Liver (tissue), 9 donors: Measurements from ENCODE around the gene DYNC1H1. TPM values are rescaled to one million over a fixed set of nuclear protein-coding genes. Genes with fewer than 3 reads are reported as not detected.

ENCODE experiments used
- DNase-seq: peaks from one replicate; pipeline ENCODE4 v3.0.0-alpha.2; 2017; ENCODE audit warnings: low spot score
- H3K27ac ChIP-seq, 2 donors: one replicate each; pipeline ENCODE4 v1.7.0; 2013; ENCODE audit warnings: inconsistent platforms in 2 of 2, low read length in 2 of 2, control low read depth in 1 of 2, low read depth in 1 of 2, mild to moderate bottlenecking in 1 of 2
- H3K27me3 ChIP-seq, 4 donors: one replicate each; pipeline versions ENCODE4 v1.6.1 to v1.7.0; 2013; ENCODE audit warnings: low read length in 3 of 4, inconsistent platforms in 1 of 4, mild to moderate bottlenecking in 1 of 4, moderate library complexity in 1 of 4; ENCODE audit not compliant: control insufficient read depth in 4 of 4, insufficient read depth in 4 of 4
- H3K36me3 ChIP-seq, 4 donors: one replicate each; pipeline versions ENCODE4 v1.6.1 to v1.7.0; 2013; ENCODE audit warnings: low read length in 3 of 4, mild to moderate bottlenecking in 3 of 4, low read depth in 1 of 4, moderate library complexity in 1 of 4; ENCODE audit not compliant: control insufficient read depth in 4 of 4, insufficient read depth in 3 of 4
- H3K4me1 ChIP-seq, 4 donors: one replicate each; pipeline versions ENCODE4 v1.6.1 to v1.7.0; 2013; ENCODE audit warnings: low read length in 3 of 4, mild to moderate bottlenecking in 3 of 4, moderate library complexity in 1 of 4; ENCODE audit not compliant: control insufficient read depth in 4 of 4, insufficient read depth in 4 of 4
- H3K4me3 ChIP-seq, 3 donors: one replicate each; pipeline versions ENCODE4 v1.6.1 to v1.7.0; 2013; ENCODE audit warnings: low read length in 3 of 3, control low read depth in 1 of 3, low read depth in 1 of 3, mild to moderate bottlenecking in 1 of 3
- H3K9ac ChIP-seq, 2 donors: one replicate each; pipeline ENCODE4 v1.7.0; 2013; ENCODE audit warnings: low read length in 2 of 2, mild to moderate bottlenecking in 2 of 2, moderate library complexity in 2 of 2, control low read depth in 1 of 2, low read depth in 1 of 2
- H3K9me3 ChIP-seq, 4 donors: one replicate each; pipeline versions ENCODE4 v1.6.1 to v1.7.0; 2013; ENCODE audit warnings: low read length in 3 of 4; ENCODE audit not compliant: control insufficient read depth in 4 of 4
- EGR1 ChIP-seq, 2 donors: IDR thresholded peaks; 2 replicates each; pipeline ENCODE4 v1.6.1; 2016 to 2018; ENCODE audit warnings: antibody characterized with exemption in 2 of 2, low read depth in 2 of 2
- FOXA1 ChIP-seq: IDR thresholded peaks from 2 replicates; pipeline ENCODE4 v1.6.1; 2016; ENCODE audit warnings: antibody characterized with exemption
- FOXA2 ChIP-seq: IDR thresholded peaks from 2 replicates; pipeline ENCODE4 v1.6.1; 2016; ENCODE audit warnings: antibody characterized with exemption
- GABPA ChIP-seq, 2 donors: IDR thresholded peaks in 1 of 2; conservative IDR thresholded peaks in 1 of 2; 2 replicates each; pipeline ENCODE4 v1.6.1; 2016; ENCODE audit warnings: antibody characterized with exemption in 2 of 2, mild to moderate bottlenecking in 1 of 2, moderate library complexity in 1 of 2
- HNF4A ChIP-seq, 2 donors: conservative IDR thresholded peaks; 2 replicates each; pipeline ENCODE4 v1.6.1; 2016; ENCODE audit warnings: antibody characterized with exemption in 2 of 2, mild to moderate bottlenecking in 2 of 2
- HNF4G ChIP-seq: IDR thresholded peaks from 2 replicates; pipeline ENCODE4 v1.6.1; 2016; ENCODE audit warnings: antibody characterized with exemption
- JUND ChIP-seq, 2 donors: IDR thresholded peaks; 2 replicates each; pipeline ENCODE4 v1.6.1; 2016; ENCODE audit warnings: antibody characterized with exemption in 2 of 2
- NR2F2 ChIP-seq: IDR thresholded peaks from 2 replicates; pipeline ENCODE4 v1.6.1; 2016; ENCODE audit warnings: antibody characterized with exemption
- RAD21 ChIP-seq, 2 donors: IDR thresholded peaks; 2 replicates each; pipeline ENCODE4 v1.6.1; 2016; ENCODE audit warnings: antibody characterized with exemption in 2 of 2, mild to moderate bottlenecking in 2 of 2
- RXRA ChIP-seq, 2 donors: IDR thresholded peaks; 2 replicates each; pipeline ENCODE4 v1.6.1; 2017 to 2018; ENCODE audit warnings: antibody characterized with exemption in 2 of 2, mild to moderate bottlenecking in 1 of 2
- SP1 ChIP-seq: IDR thresholded peaks from 2 replicates; pipeline ENCODE4 v1.6.1; 2018; ENCODE audit warnings: antibody characterized with exemption, mild to moderate bottlenecking
- TAF1 ChIP-seq: conservative IDR thresholded peaks from 2 replicates; pipeline ENCODE4 v1.6.1; 2016; ENCODE audit warnings: antibody characterized with exemption, mild to moderate bottlenecking
- YY1 ChIP-seq: IDR thresholded peaks from 2 replicates; pipeline ENCODE4 v1.6.1; 2016; ENCODE audit warnings: antibody characterized with exemption, mild to moderate bottlenecking
- ZBTB33 ChIP-seq: IDR thresholded peaks from 2 replicates; pipeline ENCODE4 v1.6.1; 2016; ENCODE audit warnings: antibody characterized with exemption
- WGBS: extraction: QIAGEN DNeasy Blood & Tissue Kit; methylation state at CpG from one replicate; pipeline ENCODE4 v1.1.7; 2013; 5-methylcytosine and 5-hydroxymethylcytosine counted together
- polyA plus RNA-seq, 2 donors: library from polyadenylated mRNA; stranded (reverse) in 1 of 2; unstranded in 1 of 2; fragments of 200-250 nt in 1 of 2; fragments of >200 nt in 1 of 2; fragmentation: Nextera tagmentation in 1 of 2; extraction: Ambion mirVana in 1 of 2; gene quantifications; one replicate each; pipeline versions ENCODE4 v1.2.1 to v1.2.3, GENCODE V29; 2013 to 2015
- total RNA-seq, 2 donors: library from RNA; depleted of rRNA; stranded (reverse); fragments of >200 nt; gene quantifications; one replicate each; pipeline ENCODE4 v1.2.3, GENCODE V29; 2014
- TF ChIP-seq, protein P1 (sequence below): fragments of 150-350 bp; IDR thresholded peaks from 2 replicates; pipeline ENCODE4 v1.5.1; 2017; ENCODE audit warnings: improper control_type of control experiment, low read depth, low read length; ENCODE audit not compliant: missing input control
- TF ChIP-seq, protein P2 (sequence below): IDR thresholded peaks from 2 replicates; pipeline ENCODE4 v1.6.1; 2016; ENCODE audit warnings: antibody characterized with exemption
- donor health status: healthy.
- donor health status: healthy.
- donor health status: healthy.
- donor health status: healthy.
- donor health status: healthy.

The DYNC1H1 gene
- total and polyA plus RNA-seq, 4 donors: 50.3 to 201 (median 82.6) TPM

DNA sequence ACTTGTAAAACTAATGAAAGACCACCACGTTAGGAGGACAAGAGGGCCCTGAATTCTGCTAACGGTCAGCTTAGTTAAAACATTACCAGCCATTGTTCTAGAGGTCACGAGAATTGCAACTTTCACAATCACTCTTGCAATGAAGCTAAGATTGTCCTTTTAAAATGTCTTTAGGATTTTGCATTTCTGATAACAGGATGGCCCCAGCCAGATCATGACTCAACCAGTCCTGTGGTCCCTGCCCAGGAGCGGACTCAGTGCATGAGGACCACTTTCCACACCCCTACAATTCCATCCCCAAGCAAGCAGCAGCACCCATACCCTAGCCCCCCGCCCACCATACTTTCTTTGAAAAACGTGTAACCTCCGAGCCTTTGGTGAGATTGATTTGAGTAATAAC, 93.8 kb downstream of the DYNC1H1 start:
- Histone ChIP-seq H3K4me3 (no peak overlapping the region), H3K9ac (no peak overlapping the region), H3K27ac (no peak overlapping the region), H3K27me3 (no peaks in the 10 kb centered on the region), H3K9me3 (no peaks in the 10 kb centered on the region), H3K36me3 (peaks cover 0 to 2% (median 0%) of the 10 kb centered on the region in 4 donors), H3K4me1 (no peaks in the 10 kb centered on the region)
- no peak for TF ChIP-seq HNF4G
- TF ChIP-seq NR2F2: no peak
- TF ChIP-seq SP1: no peak
- no peak for TF ChIP-seq TAF1
- TF ChIP-seq FOXA1: no peak
- no peak for TF ChIP-seq ZBTB33
- no peak for TF ChIP-seq RAD21 (IDR thresholded peaks at IDR 0.05)
- no peak for TF ChIP-seq FOXA2
- no peak for TF ChIP-seq RXRA (IDR thresholded peaks at IDR 0.05)
- DNase-seq: no peak
- WGBS: 64% methylated on average over 7 of the region's 7 CpGs

- no peaks in the 10 kb centered on the region for H3K27me3 ChIP-seq
- no peak overlapping the region for H3K27ac ChIP-seq
- H3K4me1 ChIP-seq: no peaks in the 10 kb centered on the region
- no peak for DNase-seq
- no peak overlapping the region for H3K4me3 ChIP-seq
- 72% methylated on average over 5 of the region's 5 CpGs for WGBS
- TF ChIP-seq NR2F2 (no peak), GABPA (IDR thresholded peaks at IDR 0.05 in 1 of 2, conservative IDR thresholded peaks at IDR 0.05 in 1 of 2) (no peak), FOXA2 (no peak), YY1 (no peak), RAD21 (IDR thresholded peaks at IDR 0.05) (no peak), EGR1 (IDR thresholded peaks at IDR 0.05; ENCODE audit: low read depth in 2 of 2) (no peak), HNF4A (conservative IDR thresholded peaks at IDR 0.05) (no peak), FOXA1 (no peak)
- TF ChIP-seq, protein P1, sequence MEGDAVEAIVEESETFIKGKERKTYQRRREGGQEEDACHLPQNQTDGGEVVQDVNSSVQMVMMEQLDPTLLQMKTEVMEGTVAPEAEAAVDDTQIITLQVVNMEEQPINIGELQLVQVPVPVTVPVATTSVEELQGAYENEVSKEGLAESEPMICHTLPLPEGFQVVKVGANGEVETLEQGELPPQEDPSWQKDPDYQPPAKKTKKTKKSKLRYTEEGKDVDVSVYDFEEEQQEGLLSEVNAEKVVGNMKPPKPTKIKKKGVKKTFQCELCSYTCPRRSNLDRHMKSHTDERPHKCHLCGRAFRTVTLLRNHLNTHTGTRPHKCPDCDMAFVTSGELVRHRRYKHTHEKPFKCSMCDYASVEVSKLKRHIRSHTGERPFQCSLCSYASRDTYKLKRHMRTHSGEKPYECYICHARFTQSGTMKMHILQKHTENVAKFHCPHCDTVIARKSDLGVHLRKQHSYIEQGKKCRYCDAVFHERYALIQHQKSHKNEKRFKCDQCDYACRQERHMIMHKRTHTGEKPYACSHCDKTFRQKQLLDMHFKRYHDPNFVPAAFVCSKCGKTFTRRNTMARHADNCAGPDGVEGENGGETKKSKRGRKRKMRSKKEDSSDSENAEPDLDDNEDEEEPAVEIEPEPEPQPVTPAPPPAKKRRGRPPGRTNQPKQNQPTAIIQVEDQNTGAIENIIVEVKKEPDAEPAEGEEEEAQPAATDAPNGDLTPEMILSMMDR: no peak
- no peak overlapping the region for H3K9ac ChIP-seq
- no peaks in the 10 kb centered on the region for H3K9me3 ChIP-seq
- H3K36me3 ChIP-seq: peaks cover 0 to under 1% (median 0%) of the 10 kb centered on the region in 4 donors
These were observed 94.6 kb downstream of the DYNC1H1 start for GRCh38 chr14:102058961-102059360.

- no peaks in the 10 kb centered on the region for H3K27me3 ChIP-seq
These were observed 98.9 kb downstream of the DYNC1H1 start for GRCh38 chr14:102063109-102063807.

More at GRCh38 chr14:102063109-102063807, 98.9 kb downstream of the DYNC1H1 start:
- 31% methylated on average over 26 of the region's 26 CpGs for WGBS
- DNase-seq: peak; percentile 84
- TF ChIP-seq RAD21 (IDR thresholded peaks at IDR 0.05) (peak; percentile 73 to 81), JUND (IDR thresholded peaks at IDR 0.05) (no peak), ZBTB33 (no peak), HNF4G (no peak)
- TF ChIP-seq, protein P2, sequence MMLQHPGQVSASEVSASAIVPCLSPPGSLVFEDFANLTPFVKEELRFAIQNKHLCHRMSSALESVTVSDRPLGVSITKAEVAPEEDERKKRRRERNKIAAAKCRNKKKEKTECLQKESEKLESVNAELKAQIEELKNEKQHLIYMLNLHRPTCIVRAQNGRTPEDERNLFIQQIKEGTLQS: no peak
- TF ChIP-seq, protein P1: peak; percentile 56
- no peak overlapping the region for H3K9ac ChIP-seq
- no peak overlapping the region for H3K27ac ChIP-seq
- H3K9me3 ChIP-seq: no peaks in the 10 kb centered on the region
- H3K4me1 ChIP-seq: no peaks in the 10 kb centered on the region
- no peak overlapping the region for H3K4me3 ChIP-seq
- H3K36me3 ChIP-seq: no peaks in the 10 kb centered on the region
